ENCODE data around the gene ZHX3. TPM values are rescaled to one million over a fixed set of nuclear protein-coding genes. Genes with fewer than 3 reads are reported as not detected.

ZHX3 gene
- polyA plus RNA-seq, 3 donors, result 0.58 to 3.2 (median 1.1) TPM

DNA sequence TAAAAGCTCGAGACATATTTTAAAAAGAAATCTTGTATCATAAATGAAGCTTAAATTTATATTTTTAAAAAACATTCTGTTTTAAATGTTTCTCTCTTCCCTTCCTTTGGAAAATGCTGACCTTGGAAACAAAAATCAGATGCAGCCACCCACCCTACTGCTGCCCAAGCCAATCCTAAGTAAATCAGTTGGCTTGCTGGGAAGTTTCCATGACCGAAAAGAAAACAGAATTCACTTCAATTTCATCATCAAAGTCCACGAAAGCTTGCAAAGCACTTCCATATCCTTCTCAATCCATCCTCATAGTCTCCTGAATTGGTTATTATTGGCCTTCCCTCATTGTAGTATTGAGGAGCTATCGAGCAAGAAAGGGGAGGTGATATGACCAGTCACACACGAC is 100.1 kb downstream of the ZHX3 start:
- no peak overlapping the region for H3K4me3 Mint-ChIP-seq
- TF ChIP-seq, protein P1, sequence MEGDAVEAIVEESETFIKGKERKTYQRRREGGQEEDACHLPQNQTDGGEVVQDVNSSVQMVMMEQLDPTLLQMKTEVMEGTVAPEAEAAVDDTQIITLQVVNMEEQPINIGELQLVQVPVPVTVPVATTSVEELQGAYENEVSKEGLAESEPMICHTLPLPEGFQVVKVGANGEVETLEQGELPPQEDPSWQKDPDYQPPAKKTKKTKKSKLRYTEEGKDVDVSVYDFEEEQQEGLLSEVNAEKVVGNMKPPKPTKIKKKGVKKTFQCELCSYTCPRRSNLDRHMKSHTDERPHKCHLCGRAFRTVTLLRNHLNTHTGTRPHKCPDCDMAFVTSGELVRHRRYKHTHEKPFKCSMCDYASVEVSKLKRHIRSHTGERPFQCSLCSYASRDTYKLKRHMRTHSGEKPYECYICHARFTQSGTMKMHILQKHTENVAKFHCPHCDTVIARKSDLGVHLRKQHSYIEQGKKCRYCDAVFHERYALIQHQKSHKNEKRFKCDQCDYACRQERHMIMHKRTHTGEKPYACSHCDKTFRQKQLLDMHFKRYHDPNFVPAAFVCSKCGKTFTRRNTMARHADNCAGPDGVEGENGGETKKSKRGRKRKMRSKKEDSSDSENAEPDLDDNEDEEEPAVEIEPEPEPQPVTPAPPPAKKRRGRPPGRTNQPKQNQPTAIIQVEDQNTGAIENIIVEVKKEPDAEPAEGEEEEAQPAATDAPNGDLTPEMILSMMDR (IDR thresholded peaks at IDR 0.05), result no peak
- Histone ChIP-seq H3K79me2 (ENCODE audit: insufficient read depth, low read length) (no peaks in the 10 kb centered on the region), H3K4me1 (ENCODE audit: control insufficient read depth in 1 of 2, insufficient read depth in 2 of 2, low read length in 2 of 2) (no peaks in the 10 kb centered on the region), H2AFZ (ENCODE audit: insufficient read depth, low read depth, low read length, poor library complexity, severe bottlenecking) (no peak overlapping the region), H3K9ac (ENCODE audit: insufficient read depth, low read length, poor library complexity, severe bottlenecking) (no peak overlapping the region), H3K4me3 (replicated peaks in 1 of 3; ENCODE audit: low read depth in 2 of 3, low read length in 3 of 3) (no peak overlapping the region), H3K36me3 (replicated peaks in 1 of 2; ENCODE audit: control insufficient read depth in 1 of 2, insufficient read depth in 2 of 2, low read length in 2 of 2) (no peaks in the 10 kb centered on the region), H4K20me1 (ENCODE audit: insufficient read depth, low read length) (no peaks in the 10 kb centered on the region), H3K27me3 (ENCODE audit: control insufficient read depth in 2 of 2, insufficient read depth in 2 of 2, low read length in 2 of 2) (no peaks in the 10 kb centered on the region), H3K4me2 (replicated peaks; ENCODE audit: extremely low read depth, low read length, poor library complexity, severe bottlenecking) (no peak overlapping the region), H3K9me3 (replicated peaks in 1 of 2; ENCODE audit: control insufficient read depth in 1 of 2, insufficient read depth in 1 of 2, low read length in 2 of 2) (no peaks in the 10 kb centered on the region), H3K27ac (ENCODE audit: low read depth in 1 of 2, low read length in 2 of 2) (no peak overlapping the region)
- no peaks in the 10 kb centered on the region for H3K4me1 Mint-ChIP-seq
- H3K27me3 Mint-ChIP-seq (ENCODE audit: low read depth in 3 of 3), result peaks cover 0 to 6% (median 0%) of the 10 kb centered on the region in 3 donors
- H3K27ac Mint-ChIP-seq, result no peak overlapping the region
- H3K9me3 Mint-ChIP-seq, result peaks cover 0 to 3% (median 0%) of the 10 kb centered on the region in 7 donors
- intact Hi-C loops (cut with micrococcal nuclease), result no loop called here
- no peak for DNase-seq
- H3K36me3 Mint-ChIP-seq, result peaks cover 0 to 2% of the 10 kb centered on the region in 2 donors
- no CpG with 5 or more reads among the region's 5 CpGs for WGBS (ENCODE audit: insufficient coverage)

DNA sequence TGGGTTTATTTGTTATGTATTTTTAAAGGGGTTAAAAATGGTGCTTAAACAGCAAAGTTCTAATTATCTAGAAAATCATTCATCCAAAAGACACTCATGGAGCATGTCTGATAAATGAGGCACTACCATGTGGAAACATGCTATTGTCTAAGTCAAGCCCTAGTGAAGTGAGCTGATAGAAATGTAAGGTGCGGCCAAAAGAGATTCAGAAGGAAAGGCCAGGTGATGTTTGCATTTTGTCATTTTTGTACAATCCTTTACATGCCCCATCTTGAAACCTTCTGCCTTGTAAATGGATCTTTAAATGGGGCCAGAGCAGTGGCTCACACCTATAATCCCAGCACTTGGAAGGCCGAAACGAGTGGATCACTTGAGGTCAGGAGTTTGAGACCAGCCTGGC is 102.9 kb downstream of the ZHX3 start:
- no peak for DNase-seq
- no peaks in the 10 kb centered on the region for H3K9me3 ChIP-seq (replicated peaks in 1 of 2; ENCODE audit: control insufficient read depth in 1 of 2, insufficient read depth in 1 of 2, low read length in 2 of 2)
- TF ChIP-seq, protein P1 (IDR thresholded peaks at IDR 0.05), result no peak
- H3K36me3 ChIP-seq (replicated peaks in 1 of 2; ENCODE audit: control insufficient read depth in 1 of 2, insufficient read depth in 2 of 2, low read length in 2 of 2), result no peaks in the 10 kb centered on the region
- H2AFZ ChIP-seq (ENCODE audit: insufficient read depth, low read depth, low read length, poor library complexity, severe bottlenecking), result no peak overlapping the region
- H3K27me3 ChIP-seq (ENCODE audit: control insufficient read depth in 2 of 2, insufficient read depth in 2 of 2, low read length in 2 of 2), result no peaks in the 10 kb centered on the region
- H3K4me2 ChIP-seq (replicated peaks; ENCODE audit: extremely low read depth, low read length, poor library complexity, severe bottlenecking), result no peak overlapping the region
- Mint-ChIP-seq H3K4me3 (no peak overlapping the region), H3K9me3 (peaks cover 0 to 3% (median 0%) of the 10 kb centered on the region in 7 donors), H3K27me3 (ENCODE audit: low read depth in 3 of 3) (peaks cover 0 to 7% (median 0%) of the 10 kb centered on the region in 3 donors), H3K4me1 (no peaks in the 10 kb centered on the region), H3K27ac (no peak overlapping the region), H3K36me3 (no peaks in the 10 kb centered on the region)
- H4K20me1 ChIP-seq (ENCODE audit: insufficient read depth, low read length), result no peaks in the 10 kb centered on the region
- H3K27ac ChIP-seq (ENCODE audit: low read depth in 1 of 2, low read length in 2 of 2), result no peak overlapping the region
- no peaks in the 10 kb centered on the region for H3K4me1 ChIP-seq (ENCODE audit: control insufficient read depth in 1 of 2, insufficient read depth in 2 of 2, low read length in 2 of 2)
- no peak overlapping the region for H3K4me3 ChIP-seq (replicated peaks in 1 of 3; ENCODE audit: low read depth in 2 of 3, low read length in 3 of 3)
- intact Hi-C loops (cut with micrococcal nuclease), result no loop called here
- no peak overlapping the region for H3K9ac ChIP-seq (ENCODE audit: insufficient read depth, low read length, poor library complexity, severe bottlenecking)
- no CpG with 5 or more reads among the region's 3 CpGs for WGBS (ENCODE audit: insufficient coverage)
- no peaks in the 10 kb centered on the region for H3K79me2 ChIP-seq (ENCODE audit: insufficient read depth, low read length)

Data from CD14-positive monocyte (primary cell).